Keratinocyte (primary cell): ENCODE results near the gene USP47. TPM values are rescaled to one million over a fixed set of nuclear protein-coding genes. Genes with fewer than 3 reads are reported as not detected.

Source experiments
- DNase-seq: peaks from one replicate; pipeline ENCODE4 v3.0.0-alpha.2; 2011; ENCODE audit warnings: low read depth, missing footprints, low spot score
- FAIRE-seq: peaks from 2 replicates; lab custom pipeline; 2011; peaks lifted over from hg19 to GRCh38; lab: Jason Lieb, UNC
- H2AFZ ChIP-seq: 2 replicates; pipeline ENCODE4 v1.6.0; 2012; ENCODE audit warnings: low read length, control low read depth, inconsistent platforms; ENCODE audit not compliant: control insufficient read depth
- H3K27ac ChIP-seq: 2 replicates; pipeline ENCODE4 v1.5.1; 2011; ENCODE audit warnings: low read length; ENCODE audit not compliant: control insufficient read depth, insufficient read depth
- H3K27me3 ChIP-seq: 3 replicates; pipeline ENCODE4 v1.6.0; 2011; ENCODE audit warnings: low read length; ENCODE audit not compliant: control insufficient read depth, insufficient read depth; ENCODE audit errors: extremely low read depth
- H3K36me3 ChIP-seq, 2 experiments: 2 replicates in 1 of 2; 3 replicates in 1 of 2; pipeline ENCODE4 v1.5.1; 2011; ENCODE audit warnings: low read length in 2 of 2, mild to moderate bottlenecking in 1 of 2; ENCODE audit not compliant: control insufficient read depth in 2 of 2, insufficient read depth in 2 of 2; ENCODE audit errors: extremely low read depth in 1 of 2
- H3K4me1 ChIP-seq: 3 replicates; pipeline ENCODE4 v1.5.1; 2011; ENCODE audit warnings: low read length; ENCODE audit not compliant: control insufficient read depth, insufficient read depth; ENCODE audit errors: extremely low read depth
- H3K4me2 ChIP-seq: 3 replicates; pipeline ENCODE4 v1.6.0; 2011; ENCODE audit warnings: low read depth, low read length; ENCODE audit not compliant: control insufficient read depth, insufficient read depth; ENCODE audit errors: extremely low read depth
- H3K4me3 ChIP-seq, 3 experiments: fragments of 200-600 bp in 1 of 3; sonication (generic) in 1 of 3; 2 replicates in 2 of 3; 3 replicates in 1 of 3; pipeline ENCODE4 v1.5.1; 2011 to 2016; ENCODE audit warnings: low read length in 3 of 3, mild to moderate bottlenecking in 3 of 3, control low read depth in 2 of 3, inconsistent platforms in 1 of 3, low read depth in 1 of 3, mixed read lengths in 1 of 3, mixed run types in 1 of 3, moderate library complexity in 1 of 3; ENCODE audit not compliant: control insufficient read depth in 2 of 3, insufficient read depth in 2 of 3; ENCODE audit errors: extremely low read depth in 1 of 3
- H3K79me2 ChIP-seq: 2 replicates; pipeline ENCODE4 v1.6.0; 2012; ENCODE audit warnings: low read length; ENCODE audit not compliant: control insufficient read depth, insufficient read depth
- H3K9ac ChIP-seq: 3 replicates; pipeline ENCODE4 v1.6.0; 2011; ENCODE audit warnings: low read length; ENCODE audit not compliant: control insufficient read depth, insufficient read depth; ENCODE audit errors: extremely low read depth
- H3K9me1 ChIP-seq: 3 replicates; pipeline ENCODE4 v1.6.0; 2011; ENCODE audit warnings: low read length; ENCODE audit not compliant: control insufficient read depth, insufficient read depth; ENCODE audit errors: extremely low read depth
- H3K9me3 ChIP-seq: 2 replicates; pipeline ENCODE4 v1.5.1; 2012; ENCODE audit warnings: low read depth, low read length; ENCODE audit not compliant: control insufficient read depth
- H4K20me1 ChIP-seq: 3 replicates; pipeline ENCODE4 v1.6.0; 2011; ENCODE audit warnings: low read length; ENCODE audit not compliant: control insufficient read depth, insufficient read depth; ENCODE audit errors: extremely low read depth
- EZH2 ChIP-seq: IDR thresholded peaks from one replicate; pipeline ENCODE4 v1.6.1; 2012; ENCODE audit warnings: inconsistent platforms, mild to moderate bottlenecking, low read length, moderate library complexity
- dilution Hi-C: fragments of 300-500 bp; cut with MboI; formaldehyde crosslinking; loops from one replicate; pipeline ENCODE4 v1.7.0; 2020; ENCODE audit warnings: low sequenced_read_pairs; ENCODE audit not compliant: extremely low pct_ligation_motif_present
- polyA plus RNA-seq, 5 experiments: library from polyadenylated mRNA; depleted of rRNA in 3 of 5; stranded (reverse) in 3 of 5; stranded (forward) in 1 of 5; unstranded in 1 of 5; fragments of >200 nt; gene quantifications; 1 replicate in 1 of 5; 2 replicates in 3 of 5; 3 replicates in 1 of 5; pipeline versions ENCODE4 v1.2.1 to v1.2.3, GENCODE V29; 2011 to 2012; ENCODE audit warnings: missing spikeins in 2 of 5, low read depth in 1 of 5, low replicate concordance in 1 of 5
- TF ChIP-seq, protein P1 (sequence below), 3 experiments: IDR thresholded peaks in 1 of 3; conservative IDR thresholded peaks in 1 of 3; optimal IDR thresholded peaks in 1 of 3; 2 replicates in 2 of 3; 3 replicates in 1 of 3; pipeline versions ENCODE3 to v1.5.1; 2011; ENCODE audit warnings: low read length in 3 of 3, mild to moderate bottlenecking in 3 of 3, moderate library complexity in 2 of 3, control low read depth in 1 of 3, inconsistent platforms in 1 of 3; ENCODE audit not compliant: insufficient read depth in 2 of 3; ENCODE audit errors: extremely low read depth in 1 of 3

The USP47 gene
- polyA plus RNA-seq, 1 donor (not counting 4 experiments of a cell fraction or from before 2014, with no cell fraction given) = 22.4 TPM

GRCh38 chr11:11963842-11964773 lies 122.3 kb downstream of the USP47 start:
- H3K4me2 ChIP-seq = no peak overlapping the region
- peaks cover 34 to 39% of the 10 kb centered on the region in 2 experiments for H3K36me3 ChIP-seq
- TF ChIP-seq, protein P1, sequence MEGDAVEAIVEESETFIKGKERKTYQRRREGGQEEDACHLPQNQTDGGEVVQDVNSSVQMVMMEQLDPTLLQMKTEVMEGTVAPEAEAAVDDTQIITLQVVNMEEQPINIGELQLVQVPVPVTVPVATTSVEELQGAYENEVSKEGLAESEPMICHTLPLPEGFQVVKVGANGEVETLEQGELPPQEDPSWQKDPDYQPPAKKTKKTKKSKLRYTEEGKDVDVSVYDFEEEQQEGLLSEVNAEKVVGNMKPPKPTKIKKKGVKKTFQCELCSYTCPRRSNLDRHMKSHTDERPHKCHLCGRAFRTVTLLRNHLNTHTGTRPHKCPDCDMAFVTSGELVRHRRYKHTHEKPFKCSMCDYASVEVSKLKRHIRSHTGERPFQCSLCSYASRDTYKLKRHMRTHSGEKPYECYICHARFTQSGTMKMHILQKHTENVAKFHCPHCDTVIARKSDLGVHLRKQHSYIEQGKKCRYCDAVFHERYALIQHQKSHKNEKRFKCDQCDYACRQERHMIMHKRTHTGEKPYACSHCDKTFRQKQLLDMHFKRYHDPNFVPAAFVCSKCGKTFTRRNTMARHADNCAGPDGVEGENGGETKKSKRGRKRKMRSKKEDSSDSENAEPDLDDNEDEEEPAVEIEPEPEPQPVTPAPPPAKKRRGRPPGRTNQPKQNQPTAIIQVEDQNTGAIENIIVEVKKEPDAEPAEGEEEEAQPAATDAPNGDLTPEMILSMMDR (optimal IDR thresholded peaks at IDR 0.05 in 1 of 3, IDR thresholded peaks at IDR 0.05 in 1 of 3, conservative IDR thresholded peaks at IDR 0.05 in 1 of 3; ENCODE audit: extremely low read depth in 1 of 3, insufficient read depth in 2 of 3, low read length in 3 of 3) = no peak
- no peak for TF ChIP-seq EZH2
- no peaks in the 10 kb centered on the region for H3K27me3 ChIP-seq
- dilution Hi-C loops = no loop called here
- no peaks in the 10 kb centered on the region for H4K20me1 ChIP-seq
- DNase-seq = no peak
- H3K4me1 ChIP-seq = peaks cover 16% of the 10 kb centered on the region
- no peak for FAIRE-seq
- H3K79me2 ChIP-seq = no peaks in the 10 kb centered on the region
- no peaks in the 10 kb centered on the region for H3K9me3 ChIP-seq
- H2AFZ ChIP-seq = no peak overlapping the region
- no peaks in the 10 kb centered on the region for H3K9me1 ChIP-seq
- H3K4me3 ChIP-seq = no peak overlapping the region
- H3K9ac ChIP-seq = no peak overlapping the region
- no peak overlapping the region for H3K27ac ChIP-seq

- H3K4me2 ChIP-seq = no peak overlapping the region
- no peak overlapping the region for H3K4me3 ChIP-seq
- no peak for FAIRE-seq
- no peaks in the 10 kb centered on the region for H3K9me3 ChIP-seq
- H3K36me3 ChIP-seq = peaks cover 38 to 39% of the 10 kb centered on the region in 2 experiments
- H3K79me2 ChIP-seq = no peaks in the 10 kb centered on the region
- no peak for DNase-seq
- no peak for TF ChIP-seq EZH2
- TF ChIP-seq, protein P1 (optimal IDR thresholded peaks at IDR 0.05 in 1 of 3, IDR thresholded peaks at IDR 0.05 in 1 of 3, conservative IDR thresholded peaks at IDR 0.05 in 1 of 3; ENCODE audit: extremely low read depth in 1 of 3, insufficient read depth in 2 of 3, low read length in 3 of 3) = no peak
- no peaks in the 10 kb centered on the region for H4K20me1 ChIP-seq
- H3K9ac ChIP-seq = no peak overlapping the region
- dilution Hi-C loops = no loop called here
- no peak overlapping the region for H2AFZ ChIP-seq
- no peak overlapping the region for H3K27ac ChIP-seq
- no peaks in the 10 kb centered on the region for H3K27me3 ChIP-seq
- H3K4me1 ChIP-seq = peaks cover 16% of the 10 kb centered on the region
- no peaks in the 10 kb centered on the region for H3K9me1 ChIP-seq
Observed at GRCh38 chr11:11964774-11965150, 123.0 kb downstream of the USP47 start.
